ENCODE results near the gene MLLT3. TPM values are rescaled to one million over a fixed set of nuclear protein-coding genes. Genes with fewer than 3 reads are reported as not detected.

MLLT3 gene
- total RNA-seq, 1 donor: 17.4 TPM

DNA sequence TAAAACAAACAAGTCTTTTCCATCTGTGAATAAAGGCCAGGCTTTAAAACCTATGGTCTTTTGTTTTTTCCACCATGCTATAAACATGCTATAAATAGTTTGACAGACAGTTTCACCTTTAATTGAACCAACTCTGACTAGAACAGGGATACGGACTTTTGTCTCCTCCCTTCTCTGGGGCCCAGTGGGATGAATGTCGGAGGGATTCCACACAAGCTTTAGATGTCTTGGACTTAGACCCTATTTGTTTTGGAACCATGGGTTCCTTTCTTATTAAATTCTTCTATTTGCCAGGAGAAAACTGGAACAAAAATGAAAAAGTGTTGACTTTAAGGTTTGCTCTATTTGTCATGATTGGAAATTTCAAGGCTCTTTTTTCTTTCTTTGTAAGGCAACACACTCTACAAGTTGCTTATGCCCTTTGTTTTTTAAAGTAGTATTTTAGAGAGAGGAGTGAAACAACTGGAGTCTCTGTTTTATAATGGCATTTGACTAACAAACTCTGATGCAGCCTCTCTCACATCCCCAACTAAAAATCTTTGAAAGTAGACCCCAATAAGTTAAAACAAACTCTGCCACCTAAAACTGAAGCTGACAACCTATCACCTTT, 145.3 kb downstream of the MLLT3 start:
- H2AFZ ChIP-seq (ENCODE audit: low read length): no peak overlapping the region
- H3K27me3 ChIP-seq (ENCODE audit: insufficient read depth, low read length): peaks cover 2% of the 10 kb centered on the region
- H3K79me2 ChIP-seq (ENCODE audit: insufficient read depth, low read length): no peaks in the 10 kb centered on the region
- no peak overlapping the region for H3K27ac ChIP-seq (ENCODE audit: low read depth, low read length)
- H3K4me2 ChIP-seq (ENCODE audit: insufficient read depth, low read length): no peak overlapping the region
- no peak overlapping the region for H3K4me3 ChIP-seq (ENCODE audit: insufficient read depth, low read length)
- H3K36me3 ChIP-seq (ENCODE audit: insufficient read depth, low read length): no peaks in the 10 kb centered on the region
- H3K9me3 ChIP-seq (ENCODE audit: low read depth, low read length): no peaks in the 10 kb centered on the region
- H4K20me1 ChIP-seq (ENCODE audit: insufficient read depth, low read length): no peaks in the 10 kb centered on the region
- no peaks in the 10 kb centered on the region for H3K4me1 ChIP-seq (ENCODE audit: insufficient read depth, low read length)
- TF ChIP-seq, protein P1, sequence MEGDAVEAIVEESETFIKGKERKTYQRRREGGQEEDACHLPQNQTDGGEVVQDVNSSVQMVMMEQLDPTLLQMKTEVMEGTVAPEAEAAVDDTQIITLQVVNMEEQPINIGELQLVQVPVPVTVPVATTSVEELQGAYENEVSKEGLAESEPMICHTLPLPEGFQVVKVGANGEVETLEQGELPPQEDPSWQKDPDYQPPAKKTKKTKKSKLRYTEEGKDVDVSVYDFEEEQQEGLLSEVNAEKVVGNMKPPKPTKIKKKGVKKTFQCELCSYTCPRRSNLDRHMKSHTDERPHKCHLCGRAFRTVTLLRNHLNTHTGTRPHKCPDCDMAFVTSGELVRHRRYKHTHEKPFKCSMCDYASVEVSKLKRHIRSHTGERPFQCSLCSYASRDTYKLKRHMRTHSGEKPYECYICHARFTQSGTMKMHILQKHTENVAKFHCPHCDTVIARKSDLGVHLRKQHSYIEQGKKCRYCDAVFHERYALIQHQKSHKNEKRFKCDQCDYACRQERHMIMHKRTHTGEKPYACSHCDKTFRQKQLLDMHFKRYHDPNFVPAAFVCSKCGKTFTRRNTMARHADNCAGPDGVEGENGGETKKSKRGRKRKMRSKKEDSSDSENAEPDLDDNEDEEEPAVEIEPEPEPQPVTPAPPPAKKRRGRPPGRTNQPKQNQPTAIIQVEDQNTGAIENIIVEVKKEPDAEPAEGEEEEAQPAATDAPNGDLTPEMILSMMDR (IDR thresholded peaks at IDR 0.05; ENCODE audit: extremely low read depth, low read depth, low read length): no peak
- DNase-seq (ENCODE audit: insufficient read length, low spot score, missing footprints): no peak

- TF ChIP-seq, protein P1 (IDR thresholded peaks at IDR 0.05; ENCODE audit: extremely low read depth, low read depth, low read length): no peak
- Histone ChIP-seq H3K27ac (ENCODE audit: low read depth, low read length) (no peak overlapping the region), H3K4me1 (ENCODE audit: insufficient read depth, low read length) (no peaks in the 10 kb centered on the region), H3K4me2 (ENCODE audit: insufficient read depth, low read length) (no peak overlapping the region), H3K36me3 (ENCODE audit: insufficient read depth, low read length) (no peaks in the 10 kb centered on the region), H3K27me3 (ENCODE audit: insufficient read depth, low read length) (peaks cover 2% of the 10 kb centered on the region), H2AFZ (ENCODE audit: low read length) (no peak overlapping the region), H3K79me2 (ENCODE audit: insufficient read depth, low read length) (no peaks in the 10 kb centered on the region), H4K20me1 (ENCODE audit: insufficient read depth, low read length) (no peaks in the 10 kb centered on the region), H3K4me3 (ENCODE audit: insufficient read depth, low read length) (no peak overlapping the region), H3K9me3 (ENCODE audit: low read depth, low read length) (no peaks in the 10 kb centered on the region)
- no peak for DNase-seq (ENCODE audit: insufficient read length, low spot score, missing footprints)
Measured at GRCh38 chr9:20474496-20474895, 147.8 kb downstream of the MLLT3 start.

- no peak overlapping the region for H3K4me3 ChIP-seq (ENCODE audit: insufficient read depth, low read length)
- H4K20me1 ChIP-seq (ENCODE audit: insufficient read depth, low read length): no peaks in the 10 kb centered on the region
- peaks cover 2% of the 10 kb centered on the region for H3K27me3 ChIP-seq (ENCODE audit: insufficient read depth, low read length)
- H3K79me2 ChIP-seq (ENCODE audit: insufficient read depth, low read length): no peaks in the 10 kb centered on the region
- H3K4me1 ChIP-seq (ENCODE audit: insufficient read depth, low read length): no peaks in the 10 kb centered on the region
- H2AFZ ChIP-seq (ENCODE audit: low read length): no peak overlapping the region
- no peak overlapping the region for H3K4me2 ChIP-seq (ENCODE audit: insufficient read depth, low read length)
- TF ChIP-seq, protein P1 (IDR thresholded peaks at IDR 0.05; ENCODE audit: extremely low read depth, low read depth, low read length): no peak
- no peaks in the 10 kb centered on the region for H3K36me3 ChIP-seq (ENCODE audit: insufficient read depth, low read length)
- no peak for DNase-seq (ENCODE audit: insufficient read length, low spot score, missing footprints)
- no peaks in the 10 kb centered on the region for H3K9me3 ChIP-seq (ENCODE audit: low read depth, low read length)
- H3K27ac ChIP-seq (ENCODE audit: low read depth, low read length): no peak overlapping the region
Measured at GRCh38 chr9:20473515-20474013, 148.7 kb downstream of the MLLT3 start.

GRCh38 chr9:20472342-20473045, 149.8 kb downstream of the MLLT3 start:
- Histone ChIP-seq H3K36me3 (ENCODE audit: insufficient read depth, low read length) (no peaks in the 10 kb centered on the region), H3K9me3 (ENCODE audit: low read depth, low read length) (no peaks in the 10 kb centered on the region), H2AFZ (ENCODE audit: low read length) (no peak overlapping the region), H3K79me2 (ENCODE audit: insufficient read depth, low read length) (no peaks in the 10 kb centered on the region), H3K4me1 (ENCODE audit: insufficient read depth, low read length) (no peaks in the 10 kb centered on the region), H3K27ac (ENCODE audit: low read depth, low read length) (no peak overlapping the region), H3K4me2 (ENCODE audit: insufficient read depth, low read length) (no peak overlapping the region), H4K20me1 (ENCODE audit: insufficient read depth, low read length) (no peaks in the 10 kb centered on the region), H3K4me3 (ENCODE audit: insufficient read depth, low read length) (no peak overlapping the region), H3K27me3 (ENCODE audit: insufficient read depth, low read length) (peaks cover 2% of the 10 kb centered on the region)
- TF ChIP-seq, protein P1 (IDR thresholded peaks at IDR 0.05; ENCODE audit: extremely low read depth, low read depth, low read length): no peak
- DNase-seq (ENCODE audit: insufficient read length, low spot score, missing footprints): no peak

Data from osteoblast (primary cell).